ENCODE results near the gene OPN4. TPM values are rescaled to one million over a fixed set of nuclear protein-coding genes. Genes with fewer than 3 reads are reported as not detected.
A peak's percentile ranks its signal among the peaks of the same experiment; 100 is the strongest.

OPN4 gene
- total RNA-seq, 1 donor from 2014 or later = 0.18 TPM

- intact Hi-C loops (cut with DNase I) = no loop called here
- DNase-seq (ENCODE audit: low spot score) (no peak), ATAC-seq (peak; percentile 81)
Measured at GRCh38 chr10:86671985-86672710, 17.8 kb downstream of the OPN4 start.

- no peak for ATAC-seq
- intact Hi-C loops (cut with DNase I) = no loop called here
- DNase-seq (ENCODE audit: low spot score) = no peak
Measured at GRCh38 chr10:86673216-86673826, 19.0 kb downstream of the OPN4 start.

GRCh38 chr10:86673827-86674581 is 19.7 kb downstream of the OPN4 start:
- DNase-seq (ENCODE audit: low spot score) (no peak), ATAC-seq (no peak)
- intact Hi-C loops (cut with DNase I) = no loop called here

- no peak for DNase-seq (ENCODE audit: low spot score)
- intact Hi-C loops (cut with DNase I) = no loop called here
- ATAC-seq = no peak
Measured at GRCh38 chr10:86674912-86675311, 20.6 kb downstream of the OPN4 start.

- ATAC-seq (no peak), DNase-seq (ENCODE audit: low spot score) (no peak)
- intact Hi-C loops (cut with DNase I) = no loop called here
Measured at GRCh38 chr10:86677374-86677773, 23.0 kb downstream of the OPN4 start.

- no peak for DNase-seq (ENCODE audit: low spot score)
- ATAC-seq = no peak
- intact Hi-C loops (cut with DNase I) = no loop called here
Measured at GRCh38 chr10:86678999-86679792, 24.8 kb downstream of the OPN4 start.

GRCh38 chr10:86681047-86681446 is 26.7 kb downstream of the OPN4 start:
- ATAC-seq (peak; percentile 4), DNase-seq (ENCODE audit: low spot score) (no peak)
- intact Hi-C loops (cut with DNase I) = no loop called here

- DNase-seq (ENCODE audit: low spot score) (no peak), ATAC-seq (no peak)
- intact Hi-C loops (cut with DNase I) = no loop called here
Measured at GRCh38 chr10:86681722-86682386, 27.5 kb downstream of the OPN4 start.

- DNase-seq (ENCODE audit: low spot score) (no peak), ATAC-seq (no peak)
- intact Hi-C loops (cut with DNase I) = no loop called here
Measured at GRCh38 chr10:86682675-86683074, 28.3 kb downstream of the OPN4 start.

- ATAC-seq (peak; percentile 44), DNase-seq (ENCODE audit: low spot score) (no peak)
- intact Hi-C loops (cut with DNase I) = no loop called here
Measured at GRCh38 chr10:86684331-86685097, 30.2 kb downstream of the OPN4 start.

- intact Hi-C loops (cut with DNase I) = no loop called here
- ATAC-seq = no peak
- DNase-seq (ENCODE audit: low spot score) = no peak
Measured at GRCh38 chr10:86685416-86685815, 31.1 kb downstream of the OPN4 start.

- DNase-seq (ENCODE audit: low spot score) = no peak
- ATAC-seq = no peak
- intact Hi-C loops (cut with DNase I) = loop anchor here (2.0 kb wide), 1 partner anchor 213 kb away; no protein-coding TSS in a partner anchor
Measured at GRCh38 chr10:86685893-86686632, 31.7 kb downstream of the OPN4 start.

GRCh38 chr10:86686972-86687371 is 32.6 kb downstream of the OPN4 start:
- DNase-seq (ENCODE audit: low spot score) (no peak), ATAC-seq (no peak)
- intact Hi-C loops (cut with DNase I) = loop anchor here (2.0 kb wide), 1 partner anchor 212 kb away; no protein-coding TSS in a partner anchor

- no peak for DNase-seq (ENCODE audit: low spot score)
- ATAC-seq = no peak
- intact Hi-C loops (cut with DNase I) = loop anchor here (2.0 kb wide), 1 partner anchor 211 kb away; no protein-coding TSS in a partner anchor
Measured at GRCh38 chr10:86687750-86688149, 33.4 kb downstream of the OPN4 start.

- intact Hi-C loops (cut with DNase I) = no loop called here
- DNase-seq (ENCODE audit: low spot score) (no peak), ATAC-seq (peak; percentile 75)
Measured at GRCh38 chr10:86688398-86688921, 34.1 kb downstream of the OPN4 start.

GRCh38 chr10:86689146-86689545 is 34.8 kb downstream of the OPN4 start:
- ATAC-seq (no peak), DNase-seq (ENCODE audit: low spot score) (no peak)
- intact Hi-C loops (cut with DNase I) = no loop called here

GRCh38 chr10:86690231-86690630 is 35.9 kb downstream of the OPN4 start:
- ATAC-seq (no peak), DNase-seq (ENCODE audit: low spot score) (no peak)
- intact Hi-C loops (cut with DNase I) = no loop called here

All from sciatic nerve (tissue), 2 donors.